ENCODE data around the gene PPEF1. TPM values are rescaled to one million over a fixed set of nuclear protein-coding genes. Genes with fewer than 3 reads are reported as not detected.

Gene PPEF1
- total and polyA plus RNA-seq, 2 of the 4 experiments (the other 2 are of a cell fraction) = not detected

DNA sequence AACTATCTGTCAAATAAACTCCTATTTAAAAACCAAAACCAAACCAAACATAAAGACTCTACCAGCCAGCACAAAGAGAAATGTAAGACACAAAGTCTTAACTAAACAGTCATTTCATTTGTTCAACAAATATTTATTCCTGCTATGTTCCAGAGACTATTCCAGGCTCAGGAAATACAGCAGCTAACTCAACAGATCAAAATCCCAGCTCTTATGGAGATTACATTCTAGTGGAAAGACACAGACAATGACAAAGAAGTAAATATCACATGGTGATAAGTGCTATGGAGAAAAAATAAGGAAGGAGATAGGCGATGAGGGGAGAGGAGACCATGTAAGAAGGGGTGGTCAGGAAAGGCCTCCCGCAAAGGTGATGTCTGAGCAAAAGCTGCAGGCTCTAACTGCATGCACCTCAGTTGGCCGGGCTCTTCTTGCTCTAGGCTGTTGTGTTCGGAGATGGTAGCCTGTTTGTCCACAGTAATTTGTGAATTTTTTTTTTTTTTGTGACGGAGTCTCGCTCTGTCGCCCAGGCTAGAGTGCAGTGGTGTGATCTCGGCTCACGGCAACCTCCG, 15.1 kb downstream of the PPEF1 start:
- H4K8ac ChIP-seq (ENCODE audit: low read depth in 2 of 2, low read length in 2 of 2) = no peak overlapping the region
- H2AK9ac ChIP-seq (replicated peaks; ENCODE audit: low read depth, low read length, poor library complexity) = no peak overlapping the region
- no peak overlapping the region for H3K27ac ChIP-seq (ENCODE audit: insufficient read depth, low read length)
- no peak overlapping the region for H2BK20ac ChIP-seq (ENCODE audit: low read depth, low read length)
- no peaks in the 10 kb centered on the region for H4K20me1 ChIP-seq (ENCODE audit: insufficient read depth, low read length)
- H3K18ac ChIP-seq (ENCODE audit: low read depth, low read length) = no peak overlapping the region
- H3K23ac ChIP-seq (ENCODE audit: low read depth, low read length) = no peak overlapping the region
- no peaks in the 10 kb centered on the region for H3K4me1 ChIP-seq (ENCODE audit: control insufficient read depth, insufficient read depth, low read length)
- no peaks in the 10 kb centered on the region for H3K27me3 ChIP-seq (ENCODE audit: control insufficient read depth, insufficient read depth, low read length)
- no peak overlapping the region for H3K14ac ChIP-seq (replicated peaks; ENCODE audit: low read depth, low read length)
- no peak overlapping the region for H4K91ac ChIP-seq (ENCODE audit: insufficient read depth, low read depth, low read length)
- H3K79me1 ChIP-seq (ENCODE audit: low read depth in 1 of 2, low read length in 2 of 2) = no peaks in the 10 kb centered on the region
- H3K4me2 ChIP-seq (ENCODE audit: low read depth, low read length) = no peak overlapping the region
- no peak overlapping the region for H3K9ac ChIP-seq (ENCODE audit: low read depth, low read length)
- H2BK15ac ChIP-seq (ENCODE audit: low read depth, low read length) = no peak overlapping the region
- no peak for DNase-seq
- ATAC-seq (ENCODE audit: low read depth) = no peak
- H2BK5ac ChIP-seq (ENCODE audit: low read depth, low read length, poor library complexity, severe bottlenecking) = no peak overlapping the region
- CTCF ChIA-PET = no interaction called here
- H3K56ac ChIP-seq (ENCODE audit: extremely low read depth, insufficient read depth, low read length) = no peak overlapping the region
- H3K4me3 ChIP-seq (ENCODE audit: insufficient read depth, low read depth, low read length) = no peak overlapping the region
- H2BK120ac ChIP-seq (ENCODE audit: low read depth, low read length) = no peak overlapping the region
- no peaks in the 10 kb centered on the region for H3K9me3 ChIP-seq (ENCODE audit: control insufficient read depth, insufficient read depth, low read length)
- H3K4ac ChIP-seq (ENCODE audit: low read depth, low read length) = no peak overlapping the region
- in situ Hi-C loops (cut with MboI; ENCODE audit: low sequenced_read_pairs) = no loop called here
- H2AFZ ChIP-seq (replicated peaks; ENCODE audit: low read length, poor library complexity) = no peak overlapping the region
- dilution Hi-C loops (cut with HindIII; ENCODE audit: low sequenced_read_pairs, unreplicated experiment) = no loop called here
- no peaks in the 10 kb centered on the region for H3K9me1 ChIP-seq (ENCODE audit: insufficient read depth, low read length)
- TF ChIP-seq, protein P1, sequence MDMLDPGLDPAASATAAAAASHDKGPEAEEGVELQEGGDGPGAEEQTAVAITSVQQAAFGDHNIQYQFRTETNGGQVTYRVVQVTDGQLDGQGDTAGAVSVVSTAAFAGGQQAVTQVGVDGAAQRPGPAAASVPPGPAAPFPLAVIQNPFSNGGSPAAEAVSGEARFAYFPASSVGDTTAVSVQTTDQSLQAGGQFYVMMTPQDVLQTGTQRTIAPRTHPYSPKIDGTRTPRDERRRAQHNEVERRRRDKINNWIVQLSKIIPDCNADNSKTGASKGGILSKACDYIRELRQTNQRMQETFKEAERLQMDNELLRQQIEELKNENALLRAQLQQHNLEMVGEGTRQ (IDR thresholded peaks at IDR 0.05; ENCODE audit: low read depth, low read length) = no peak
- TF ChIP-seq CTCF (conservative IDR thresholded peaks at IDR 0.05; ENCODE audit: low read depth, low read length) (no peak), MXI1 (IDR thresholded peaks at IDR 0.05; ENCODE audit: borderline replicate concordance, low read depth, low read length) (no peak), NFE2L2 (IDR thresholded peaks at IDR 0.05; ENCODE audit: low read depth, low read length) (no peak), MAZ (IDR thresholded peaks at IDR 0.05; ENCODE audit: borderline replicate concordance, low read depth, low read length) (no peak), RFX5 (IDR thresholded peaks at IDR 0.05; ENCODE audit: low read depth, low read length) (no peak), FOS (IDR thresholded peaks at IDR 0.05; ENCODE audit: low read depth, low read length) (no peak), RCOR1 (IDR thresholded peaks at IDR 0.05; ENCODE audit: insufficient replicate concordance, low read length) (no peak), SMC3 (IDR thresholded peaks at IDR 0.05; ENCODE audit: low read depth, low read length) (no peak), RAD21 (IDR thresholded peaks at IDR 0.05; ENCODE audit: low read length) (no peak), POLR2A (IDR thresholded peaks at IDR 0.05; ENCODE audit: low read depth, low read length) (no peak), CEBPB (IDR thresholded peaks at IDR 0.05; ENCODE audit: low read depth, low read length) (no peak), MAFK (IDR thresholded peaks at IDR 0.05; ENCODE audit: low read depth, low read length) (no peak), CHD1 (IDR thresholded peaks at IDR 0.05; ENCODE audit: low read depth, low read length) (no peak), BHLHE40 (IDR thresholded peaks at IDR 0.05; ENCODE audit: low read depth, low read length) (no peak)
- TF ChIP-seq, protein P2, sequence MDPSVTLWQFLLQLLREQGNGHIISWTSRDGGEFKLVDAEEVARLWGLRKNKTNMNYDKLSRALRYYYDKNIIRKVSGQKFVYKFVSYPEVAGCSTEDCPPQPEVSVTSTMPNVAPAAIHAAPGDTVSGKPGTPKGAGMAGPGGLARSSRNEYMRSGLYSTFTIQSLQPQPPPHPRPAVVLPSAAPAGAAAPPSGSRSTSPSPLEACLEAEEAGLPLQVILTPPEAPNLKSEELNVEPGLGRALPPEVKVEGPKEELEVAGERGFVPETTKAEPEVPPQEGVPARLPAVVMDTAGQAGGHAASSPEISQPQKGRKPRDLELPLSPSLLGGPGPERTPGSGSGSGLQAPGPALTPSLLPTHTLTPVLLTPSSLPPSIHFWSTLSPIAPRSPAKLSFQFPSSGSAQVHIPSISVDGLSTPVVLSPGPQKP (IDR thresholded peaks at IDR 0.05; ENCODE audit: borderline replicate concordance, low read depth, low read length) = no peak
- H3K36me3 ChIP-seq (ENCODE audit: control insufficient read depth, insufficient read depth, low read length) = no peaks in the 10 kb centered on the region
- no peak overlapping the region for H4K5ac ChIP-seq (ENCODE audit: low read depth, low read length)
- POLR2A ChIA-PET (ENCODE audit: unreplicated experiment) = no interaction called here
- no CpG with 5 or more reads among the region's 10 CpGs for WGBS, 2 experiments (ENCODE audit: extremely low coverage in 2 of 2, insufficient read length in 1 of 2)
- BruUV-seq (replicated peaks) = no TSS peak
- H2AK5ac ChIP-seq (ENCODE audit: low read depth, low read length) = no peak overlapping the region
- intact Hi-C loops (cut with micrococcal nuclease) = no loop called here
